HG03025 (cell line): ENCODE data around the gene PRX.
A peak's percentile ranks its signal among the peaks of the same experiment; 100 is the strongest.

Experiments
- ATAC-seq: cut with Tn5 transposase; IDR thresholded peaks from one replicate; pipeline ENCODE4 v1.9.1; 2021; ENCODE audit warnings: mild to moderate bottlenecking, moderate library complexity; ENCODE audit not compliant: unreplicated experiment, low FRiP score

PRX gene

GRCh38 chr19:40369797-40370196, 43.4 kb downstream of the PRX start:
- ATAC-seq, result no peak

GRCh38 chr19:40367577-40368434, 45.4 kb downstream of the PRX start:
- ATAC-seq, result no peak

- no peak for ATAC-seq
Observed at GRCh38 chr19:40366697-40367561, 46.2 kb downstream of the PRX start.

GRCh38 chr19:40365613-40366401, 47.4 kb downstream of the PRX start:
- no peak for ATAC-seq

GRCh38 chr19:40365010-40365409, 48.2 kb downstream of the PRX start:
- no peak for ATAC-seq

GRCh38 chr19:40363069-40363468, 50.1 kb downstream of the PRX start:
- ATAC-seq, result no peak

GRCh38 chr19:40362160-40362559, 51.0 kb downstream of the PRX start:
- ATAC-seq, result no peak

- no peak for ATAC-seq
Observed at GRCh38 chr19:40360708-40361241, 52.4 kb downstream of the PRX start.

- ATAC-seq, result no peak
Observed at GRCh38 chr19:40360020-40360707, 53.0 kb downstream of the PRX start.

GRCh38 chr19:40358773-40359172, 54.4 kb downstream of the PRX start:
- no peak for ATAC-seq

GRCh38 chr19:40357640-40358039, 55.5 kb downstream of the PRX start:
- ATAC-seq, result no peak

- ATAC-seq, result no peak
Observed at GRCh38 chr19:40356681-40357595, 56.2 kb downstream of the PRX start.

- no peak for ATAC-seq
Observed at GRCh38 chr19:40355975-40356680, 57.0 kb downstream of the PRX start.

GRCh38 chr19:40348961-40349507, 64.1 kb downstream of the PRX start:
- no peak for ATAC-seq

- ATAC-seq, result peak; percentile 93
Observed at GRCh38 chr19:40348125-40348913, 64.9 kb downstream of the PRX start, which contains the start of the genes C19orf47 and PLD3. Gene C19orf47, minus strand, starts transcription at chr19:40348397. Its CDS starts 6,540 bp downstream, at chr19:40341857. Gene PLD3, plus strand, starts transcription at chr19:40348695. Its CDS starts 17,789 bp downstream, at chr19:40366484.

GRCh38 chr19:40344422-40344821, 68.8 kb downstream of the PRX start:
- ATAC-seq, result no peak
